Lung (tissue), 12 donors: ENCODE data around the gene BEST1. TPM values are rescaled to one million over a fixed set of nuclear protein-coding genes. Genes with fewer than 3 reads are reported as not detected.

ENCODE experiments used
- ATAC-seq: fragments of 200-7000 bp; cut with Tn5 transposase; one replicate; pipeline ENCODE4 v1.9.1; 2020; ENCODE audit warnings: moderate number of reproducible peaks; ENCODE audit not compliant: insufficient read depth, low FRiP score
- DNase-seq, 3 donors: peaks; one replicate each; pipeline ENCODE4 v3.0.0-alpha.2; 2013 to 2017
- H3K27ac ChIP-seq, 2 donors: one replicate each; pipeline ENCODE4 v1.5.1; 2013; ENCODE audit warnings: mild to moderate bottlenecking in 2 of 2, moderate library complexity in 2 of 2, control low read depth in 1 of 2, inconsistent platforms in 1 of 2, low read depth in 1 of 2, low read length in 1 of 2
- H3K27me3 ChIP-seq, 3 donors: one replicate each; pipeline ENCODE4 v1.5.1; 2013; ENCODE audit warnings: low read length in 2 of 3; ENCODE audit not compliant: control insufficient read depth in 3 of 3, insufficient read depth in 3 of 3
- H3K36me3 ChIP-seq, 4 donors: one replicate each; pipeline ENCODE4 v1.5.1; 2013; ENCODE audit warnings: low read length in 4 of 4, mild to moderate bottlenecking in 1 of 4, moderate library complexity in 1 of 4; ENCODE audit not compliant: control insufficient read depth in 4 of 4, insufficient read depth in 4 of 4
- H3K4me1 ChIP-seq, 5 donors: one replicate each; pipeline ENCODE4 v1.5.1; 2013; ENCODE audit warnings: low read length in 5 of 5, mild to moderate bottlenecking in 2 of 5, moderate library complexity in 1 of 5; ENCODE audit not compliant: control insufficient read depth in 5 of 5, insufficient read depth in 5 of 5
- H3K4me3 ChIP-seq: one replicate; pipeline ENCODE4 v1.5.1; 2013; ENCODE audit warnings: mild to moderate bottlenecking, control low read depth, moderate library complexity
- H3K9ac ChIP-seq, 2 donors: one replicate each; pipeline ENCODE4 v1.5.1; 2013; ENCODE audit warnings: low read length in 2 of 2, control low read depth in 1 of 2; ENCODE audit not compliant: insufficient read depth in 1 of 2
- H3K9me3 ChIP-seq, 4 donors: one replicate each; pipeline ENCODE4 v1.5.1; 2013; ENCODE audit warnings: low read length in 3 of 4, mild to moderate bottlenecking in 1 of 4, moderate library complexity in 1 of 4; ENCODE audit not compliant: control insufficient read depth in 4 of 4, insufficient read depth in 3 of 4
- WGBS, 2 donors: extraction: QIAGEN DNeasy Blood & Tissue Kit; methylation state at CpG; one replicate each; pipeline ENCODE4 v1.1.7; 2013; 5-methylcytosine and 5-hydroxymethylcytosine counted together
- polyA plus RNA-seq, 2 donors: library from polyadenylated mRNA; stranded (reverse); fragments of 200-250 nt; gene quantifications; one replicate each; pipeline ENCODE4 v1.2.1, GENCODE V29; 2013
- total RNA-seq, 2 donors: library from RNA; depleted of rRNA in 1 of 2; stranded (reverse); fragments of >200 nt in 1 of 2; gene quantifications; one replicate each; pipeline ENCODE4 v1.2.1, GENCODE V29; 2014 to 2021
- TF ChIP-seq, protein P1 (sequence below): IDR thresholded peaks from 2 replicates; pipeline ENCODE4 v1.5.1; 2012; ENCODE audit warnings: mild to moderate bottlenecking; ENCODE audit errors: control extremely low read depth, extremely low read depth
- donor health status: control.
- donor health status: control.
- donor health status: Bipolar disorder and iron deficiency.
- donor health status: healthy.
- donor health status: DM: yes; HTN: yes; CAD: no.

The BEST1 gene
- total and polyA plus RNA-seq, 4 donors = 4.9 to 27.3 (median 11.3) TPM

- Histone ChIP-seq H3K27ac (peak overlapping the region; percentile 7 to 56), H3K4me1 (peaks cover 5 to 33% (median 19%) of the 10 kb centered on the region in 5 donors), H3K27me3 (peaks cover 0 to 15% (median 0%) of the 10 kb centered on the region in 3 donors), H3K36me3 (no peaks in the 10 kb centered on the region), H3K9ac (peak overlapping the region in 1 of 2 donors; percentile 20), H3K4me3 (no peak overlapping the region), H3K9me3 (no peaks in the 10 kb centered on the region)
- TF ChIP-seq, protein P1, sequence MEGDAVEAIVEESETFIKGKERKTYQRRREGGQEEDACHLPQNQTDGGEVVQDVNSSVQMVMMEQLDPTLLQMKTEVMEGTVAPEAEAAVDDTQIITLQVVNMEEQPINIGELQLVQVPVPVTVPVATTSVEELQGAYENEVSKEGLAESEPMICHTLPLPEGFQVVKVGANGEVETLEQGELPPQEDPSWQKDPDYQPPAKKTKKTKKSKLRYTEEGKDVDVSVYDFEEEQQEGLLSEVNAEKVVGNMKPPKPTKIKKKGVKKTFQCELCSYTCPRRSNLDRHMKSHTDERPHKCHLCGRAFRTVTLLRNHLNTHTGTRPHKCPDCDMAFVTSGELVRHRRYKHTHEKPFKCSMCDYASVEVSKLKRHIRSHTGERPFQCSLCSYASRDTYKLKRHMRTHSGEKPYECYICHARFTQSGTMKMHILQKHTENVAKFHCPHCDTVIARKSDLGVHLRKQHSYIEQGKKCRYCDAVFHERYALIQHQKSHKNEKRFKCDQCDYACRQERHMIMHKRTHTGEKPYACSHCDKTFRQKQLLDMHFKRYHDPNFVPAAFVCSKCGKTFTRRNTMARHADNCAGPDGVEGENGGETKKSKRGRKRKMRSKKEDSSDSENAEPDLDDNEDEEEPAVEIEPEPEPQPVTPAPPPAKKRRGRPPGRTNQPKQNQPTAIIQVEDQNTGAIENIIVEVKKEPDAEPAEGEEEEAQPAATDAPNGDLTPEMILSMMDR = no peak
- no peak for ATAC-seq
- peak; percentile 77 to 87 (median 80) for DNase-seq
- WGBS, 2 donors = 16 to 35% methylated on average over 6 of the region's 6 CpGs
Measured at GRCh38 chr11:61922539-61922938, 27.6 kb upstream of the BEST1 start.

GRCh38 chr11:61923166-61924063 is 26.7 kb upstream of the BEST1 start:
- WGBS, 2 donors = 65 to 72% methylated on average over 18 of the region's 18 CpGs
- Histone ChIP-seq H3K27ac (peak overlapping the region; percentile 55 to 62), H3K27me3 (peaks cover 0 to 7% (median 0%) of the 10 kb centered on the region in 3 donors), H3K9ac (peak overlapping the region; percentile 3 to 50), H3K36me3 (no peaks in the 10 kb centered on the region), H3K9me3 (no peaks in the 10 kb centered on the region), H3K4me1 (peaks cover 3 to 27% (median 14%) of the 10 kb centered on the region in 5 donors), H3K4me3 (no peak overlapping the region)
- peak; percentile 82 to 93 (median 84) for DNase-seq
- ATAC-seq = no peak
- TF ChIP-seq, protein P1 = no peak

GRCh38 chr11:61924064-61924455 is 26.1 kb upstream of the BEST1 start:
- no peaks in the 10 kb centered on the region for H3K36me3 ChIP-seq
- DNase-seq = no peak
- H3K9me3 ChIP-seq = no peaks in the 10 kb centered on the region
- peaks cover 0 to 4% (median 0%) of the 10 kb centered on the region in 3 donors for H3K27me3 ChIP-seq
- WGBS, 2 donors = 70 to 83% methylated on average over 6 of the region's 6 CpGs
- H3K4me1 ChIP-seq = peaks cover 2 to 22% (median 14%) of the 10 kb centered on the region in 5 donors
- peak overlapping the region; percentile 55 to 62 for H3K27ac ChIP-seq
- H3K9ac ChIP-seq = peak overlapping the region; percentile 3 to 50
- TF ChIP-seq, protein P1 = no peak
- ATAC-seq = no peak
- H3K4me3 ChIP-seq = no peak overlapping the region
